WTC11 (cell line): Measurements from ENCODE around the gene ADGRE1. TPM values are rescaled to one million over a fixed set of nuclear protein-coding genes. Genes with fewer than 3 reads are reported as not detected.

ENCODE experiments used
- ATAC-seq: fragments of 200-7000 bp; cut with Tn5 transposase; 2 replicates; pipeline ENCODE4 v1.10.0; 2021; ENCODE audit warnings: mild to moderate bottlenecking, moderate library complexity
- CTCF ChIA-PET: fragments of 300-600 bp; sonication (Branson Sonifier 250); formaldehyde crosslinking; loops from one replicate; lab custom pipeline; 2021; ENCODE audit warnings: antibody characterized with exemption; lab: Charles Lee
- POLR2A ChIA-PET: fragments of 350-600 bp; sonication (Branson Sonifier 250); formaldehyde crosslinking; loops from one replicate; lab custom pipeline; 2021; ENCODE audit warnings: antibody characterized with exemption; lab: Charles Lee
- DNase-seq: peaks from one replicate; pipeline ENCODE4 v3.0.0; 2021; ENCODE audit warnings: low spot score
- H3K27ac Mint-ChIP-seq: 2 replicates; pipeline ENCODE4 v1.8.0; 2021; ENCODE audit warnings: mixed read lengths
- H3K27me3 Mint-ChIP-seq: 2 replicates; pipeline ENCODE4 v1.8.0; 2021; ENCODE audit warnings: low read depth, mild to moderate bottlenecking, moderate library complexity, mixed read lengths
- H3K36me3 Mint-ChIP-seq: 2 replicates; pipeline ENCODE4 v1.8.0; 2021; ENCODE audit warnings: mixed read lengths
- H3K4me1 Mint-ChIP-seq: 2 replicates; pipeline ENCODE4 v1.8.0; 2022; ENCODE audit warnings: mixed read lengths
- H3K4me3 Mint-ChIP-seq: 2 replicates; pipeline ENCODE4 v1.8.0; 2021; ENCODE audit warnings: mild to moderate bottlenecking, moderate library complexity, mixed read lengths
- H3K9me3 Mint-ChIP-seq: 2 replicates; pipeline ENCODE4 v1.8.0; 2021; ENCODE audit warnings: mixed read lengths
- AR ChIP-seq: fragments of 250-450 bp; sonication (Bioruptor Pico); IDR thresholded peaks from 2 replicates; pipeline ENCODE4 v1.9.0; 2021; ENCODE audit warnings: mild to moderate bottlenecking
- ATF3 ChIP-seq: sonication (generic); formaldehyde crosslinking; conservative IDR thresholded peaks from 2 replicates; pipeline ENCODE4 v1.8.1; 2022; ENCODE audit warnings: mild to moderate bottlenecking, missing genetic modification reagents
- CBFB ChIP-seq: sonication (generic); formaldehyde crosslinking; IDR thresholded peaks from 2 replicates; pipeline ENCODE4 v1.8.1; 2022; ENCODE audit warnings: mild to moderate bottlenecking, low read depth, missing genetic modification reagents
- CREB1 ChIP-seq: sonication (generic); formaldehyde crosslinking; IDR thresholded peaks from 2 replicates; pipeline ENCODE4 v1.8.0; 2023; ENCODE audit warnings: mild to moderate bottlenecking, missing genetic modification reagents
- E2F1 ChIP-seq: sonication (generic); formaldehyde crosslinking; IDR thresholded peaks from 2 replicates; pipeline ENCODE4 v1.8.0; 2022; ENCODE audit warnings: mild to moderate bottlenecking, missing genetic modification reagents
- ELF4 ChIP-seq: sonication (generic); formaldehyde crosslinking; IDR thresholded peaks from 2 replicates; pipeline ENCODE4 v1.8.1; 2022; ENCODE audit warnings: low read depth, mild to moderate bottlenecking, moderate library complexity, missing genetic modification reagents
- ERG ChIP-seq: fragments of 250-450 bp; sonication (Bioruptor Pico); IDR thresholded peaks from 2 replicates; pipeline ENCODE4 v1.8.0; 2021; ENCODE audit warnings: mild to moderate bottlenecking
- ETV6 ChIP-seq: sonication (generic); formaldehyde crosslinking; IDR thresholded peaks from 2 replicates; pipeline ENCODE4 v1.8.1; 2022; ENCODE audit warnings: mild to moderate bottlenecking, missing genetic modification reagents
- FOXJ3 ChIP-seq: sonication (generic); formaldehyde crosslinking; IDR thresholded peaks from 2 replicates; pipeline ENCODE4 v1.9.0; 2021; ENCODE audit warnings: missing genetic modification reagents, mild to moderate bottlenecking, borderline replicate concordance
- GABPB1 ChIP-seq: sonication (generic); formaldehyde crosslinking; IDR thresholded peaks from 2 replicates; pipeline ENCODE4 v1.8.1; 2023; ENCODE audit warnings: mild to moderate bottlenecking, missing genetic modification reagents
- GRHL2 ChIP-seq: fragments of 250-450 bp; sonication (Bioruptor Pico); IDR thresholded peaks from 2 replicates; pipeline ENCODE4 v1.8.0; 2022; ENCODE audit warnings: mild to moderate bottlenecking, moderate library complexity; ENCODE audit not compliant: insufficient replicate concordance, severe bottlenecking
- GTF2I ChIP-seq: fragments of 250-450 bp; sonication (Bioruptor Pico); conservative IDR thresholded peaks from 2 replicates; pipeline ENCODE4 v1.4.0; 2021; ENCODE audit warnings: mild to moderate bottlenecking
- JAZF1 ChIP-seq: fragments of 250-450 bp; sonication (Bioruptor Pico); IDR thresholded peaks from 2 replicates; pipeline ENCODE4 v1.9.0; 2021; ENCODE audit warnings: moderate library complexity, mild to moderate bottlenecking, inconsistent platforms
- KAT7 ChIP-seq: sonication (generic); formaldehyde crosslinking; IDR thresholded peaks from 2 replicates; pipeline ENCODE4 v1.8.1; 2023; ENCODE audit warnings: missing genetic modification reagents, mild to moderate bottlenecking, borderline replicate concordance
- MXD4 ChIP-seq: fragments of 250-450 bp; sonication (Bioruptor Pico); IDR thresholded peaks from 2 replicates; pipeline ENCODE4 v1.8.0; 2021; ENCODE audit warnings: mild to moderate bottlenecking, moderate library complexity, borderline replicate concordance
- NFE2L1 ChIP-seq: sonication (generic); formaldehyde crosslinking; IDR thresholded peaks from 2 replicates; pipeline ENCODE4 v1.8.1; 2023; ENCODE audit warnings: missing genetic modification reagents
- NFYB ChIP-seq: sonication (generic); formaldehyde crosslinking; conservative IDR thresholded peaks from 2 replicates; pipeline ENCODE4 v1.8.0; 2022; ENCODE audit warnings: low read depth, missing genetic modification reagents
- NR2C2 ChIP-seq: sonication (generic); formaldehyde crosslinking; IDR thresholded peaks from 2 replicates; pipeline ENCODE4 v1.8.0; 2022; ENCODE audit warnings: mild to moderate bottlenecking, missing genetic modification reagents
- SMAD3 ChIP-seq: sonication (generic); formaldehyde crosslinking; IDR thresholded peaks from 2 replicates; pipeline ENCODE4 v1.8.0; 2022; ENCODE audit warnings: missing genetic modification reagents, mild to moderate bottlenecking, borderline replicate concordance
- SMAD4 ChIP-seq: sonication (generic); formaldehyde crosslinking; IDR thresholded peaks from 2 replicates; pipeline ENCODE4 v1.8.0; 2022; ENCODE audit warnings: mild to moderate bottlenecking, missing genetic modification reagents
- USF2 ChIP-seq: sonication (generic); formaldehyde crosslinking; IDR thresholded peaks from 2 replicates; pipeline ENCODE4 v1.8.1; 2023; ENCODE audit warnings: mild to moderate bottlenecking, missing genetic modification reagents, moderate library complexity
- ZNF121 ChIP-seq: sonication (generic); formaldehyde crosslinking; IDR thresholded peaks from 2 replicates; pipeline ENCODE4 v1.8.0; 2023; ENCODE audit warnings: missing genetic modification reagents
- ZNF219 ChIP-seq: sonication (generic); formaldehyde crosslinking; IDR thresholded peaks from 2 replicates; pipeline ENCODE4 v1.8.0; 2023; ENCODE audit warnings: missing genetic modification reagents, mild to moderate bottlenecking, borderline replicate concordance
- ZNF232 ChIP-seq: sonication (generic); formaldehyde crosslinking; IDR thresholded peaks from 2 replicates; pipeline ENCODE4 v1.8.0; 2022; ENCODE audit warnings: mild to moderate bottlenecking, missing genetic modification reagents
- ZNF281 ChIP-seq: sonication (generic); formaldehyde crosslinking; IDR thresholded peaks from 2 replicates; pipeline ENCODE4 v1.8.0; 2023; ENCODE audit warnings: mild to moderate bottlenecking, missing genetic modification reagents
- ZNF423 ChIP-seq: fragments of 250-450 bp; sonication (Bioruptor Pico); IDR thresholded peaks from 2 replicates; pipeline ENCODE4 v2.1.2; 2022; ENCODE audit warnings: mild to moderate bottlenecking, moderate library complexity
- ZNF671 ChIP-seq: fragments of 250-450 bp; sonication (Bioruptor Pico); IDR thresholded peaks from 2 replicates; pipeline ENCODE4 v1.8.0; 2021; ENCODE audit warnings: mild to moderate bottlenecking
- total RNA-seq: library from RNA; stranded (reverse); gene quantifications from 3 replicates; pipeline ENCODE4 v1.2.3, GENCODE V29; 2021

Gene ADGRE1
- total RNA-seq, 1 experiment from 2014 or later, result not detected

DNA sequence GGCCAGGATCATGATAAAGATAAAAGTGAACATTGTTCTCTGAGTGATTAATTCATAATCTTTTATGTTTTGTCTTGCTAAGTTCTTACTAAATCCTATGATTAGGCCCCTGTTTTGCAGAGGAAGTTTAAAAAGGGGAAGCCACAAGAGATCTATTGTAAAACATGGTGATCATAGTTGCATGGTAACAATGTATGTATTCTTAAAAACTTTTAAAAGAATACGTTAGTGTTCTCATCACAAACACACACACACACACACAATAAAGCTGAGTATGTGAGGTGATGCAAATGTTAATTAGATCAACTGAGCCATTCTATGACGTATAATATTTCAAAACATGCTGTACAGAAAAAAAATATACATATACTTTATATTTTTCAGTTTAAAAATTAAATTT lies 82.6 kb downstream of the ADGRE1 start:
- POLR2A ChIA-PET, result no interaction called here
- CTCF ChIA-PET, result no interaction called here
- Mint-ChIP-seq H3K9me3 (peaks cover 72% of the 10 kb centered on the region), H3K27me3 (peaks cover 18% of the 10 kb centered on the region), H3K36me3 (peaks cover 54% of the 10 kb centered on the region), H3K4me1 (no peaks in the 10 kb centered on the region), H3K4me3 (no peak overlapping the region), H3K27ac (no peak overlapping the region)
- TF ChIP-seq SMAD3, result no peak
- no peak for TF ChIP-seq ETV6
- TF ChIP-seq NFE2L1 (CRISPR knock-in tag), result no peak
- TF ChIP-seq JAZF1 (CRISPR knock-in tag), result no peak
- TF ChIP-seq MXD4 (CRISPR knock-in tag), result no peak
- TF ChIP-seq ZNF281, result no peak
- no peak for TF ChIP-seq ATF3
- no peak for TF ChIP-seq NR2C2
- no peak for TF ChIP-seq NFYB (CRISPR knock-in tag)
- TF ChIP-seq CREB1, result no peak
- TF ChIP-seq ZNF121 (CRISPR knock-in tag), result no peak
- no peak for TF ChIP-seq ZNF423
- no peak for TF ChIP-seq USF2 (CRISPR knock-in tag)
- TF ChIP-seq AR (CRISPR knock-in tag), result no peak
- TF ChIP-seq CBFB (CRISPR knock-in tag), result no peak
- TF ChIP-seq SMAD4 (CRISPR knock-in tag), result no peak
- no peak for TF ChIP-seq GABPB1 (CRISPR knock-in tag)
- ATAC-seq, result no peak
- DNase-seq, result no peak

GRCh38 chr19:6970443-6970842 lies 83.1 kb downstream of the ADGRE1 start:
- H3K4me3 Mint-ChIP-seq, result no peak overlapping the region
- H3K4me1 Mint-ChIP-seq, result no peaks in the 10 kb centered on the region
- peaks cover 18% of the 10 kb centered on the region for H3K27me3 Mint-ChIP-seq
- ChIA-PET POLR2A (no interaction called here), CTCF (no interaction called here)
- peaks cover 53% of the 10 kb centered on the region for H3K36me3 Mint-ChIP-seq
- ATAC-seq (no peak), DNase-seq (no peak)
- peaks cover 71% of the 10 kb centered on the region for H3K9me3 Mint-ChIP-seq
- TF ChIP-seq ZNF232 (CRISPR knock-in tag), result no peak
- TF ChIP-seq ZNF121 (CRISPR knock-in tag), result no peak
- no peak for TF ChIP-seq SMAD4 (CRISPR knock-in tag)
- no peak for TF ChIP-seq ZNF671 (CRISPR knock-in tag)
- TF ChIP-seq KAT7, result no peak
- TF ChIP-seq E2F1 (CRISPR knock-in tag), result no peak
- no peak for TF ChIP-seq FOXJ3 (CRISPR knock-in tag)
- TF ChIP-seq NFE2L1 (CRISPR knock-in tag), result no peak
- no peak for TF ChIP-seq ETV6
- TF ChIP-seq GTF2I, result no peak
- TF ChIP-seq GABPB1 (CRISPR knock-in tag), result no peak
- no peak for TF ChIP-seq GRHL2 (CRISPR knock-in tag)
- TF ChIP-seq ERG (CRISPR knock-in tag), result no peak
- no peak for TF ChIP-seq ELF4 (CRISPR knock-in tag)
- TF ChIP-seq ZNF219 (CRISPR knock-in tag), result no peak
- no peak overlapping the region for H3K27ac Mint-ChIP-seq
